ENCODE measurements around the gene HORMAD2.
"Not testable (repeated sequence)": the region's sequence is repeated elsewhere in the genome, so short reads cannot be mapped to it uniquely, and the experiment has no call there.

Gene HORMAD2

GRCh38 chr22:30212996-30213441 is 132.8 kb downstream of the HORMAD2 start:
- DNase-seq: peak; percentile 35

GRCh38 chr22:30214703-30215407 is 134.6 kb downstream of the HORMAD2 start:
- no peak for DNase-seq

GRCh38 chr22:30216272-30216671 is 136.0 kb downstream of the HORMAD2 start:
- DNase-seq: not testable (repeated sequence)

GRCh38 chr22:30216710-30217109 is 136.4 kb downstream of the HORMAD2 start:
- no peak for DNase-seq

- no peak for DNase-seq
Observed at GRCh38 chr22:30217698-30218560, 137.7 kb downstream of the HORMAD2 start.

- DNase-seq: no peak
Observed at GRCh38 chr22:30219049-30219654, 138.9 kb downstream of the HORMAD2 start.

GRCh38 chr22:30219668-30220278 is 139.5 kb downstream of the HORMAD2 start:
- no peak for DNase-seq

GRCh38 chr22:30220338-30221012 is 140.2 kb downstream of the HORMAD2 start:
- DNase-seq: no peak

GRCh38 chr22:30221121-30221992 is 141.1 kb downstream of the HORMAD2 start:
- peak; percentile 76 for DNase-seq

- DNase-seq: no peak
Observed at GRCh38 chr22:30222321-30222720, 142.1 kb downstream of the HORMAD2 start.

GRCh38 chr22:30223303-30223702 is 143.0 kb downstream of the HORMAD2 start:
- no peak for DNase-seq

GRCh38 chr22:30224161-30224857 is 144.0 kb downstream of the HORMAD2 start:
- DNase-seq: no peak

GRCh38 chr22:30225220-30225927 is 145.1 kb downstream of the HORMAD2 start:
- DNase-seq: no peak

GRCh38 chr22:30226192-30226832 is 146.0 kb downstream of the HORMAD2 start:
- DNase-seq: no peak

All from CD4-positive, alpha-beta T cell treated with Interleukin-15 for 1 hour (primary cell).